Measurements from ENCODE around the gene SLC43A1. TPM values are rescaled to one million over a fixed set of nuclear protein-coding genes. Genes with fewer than 3 reads are reported as not detected.

Gene SLC43A1
- total RNA-seq, 1 donor from 2014 or later: 19.0 TPM

DNA sequence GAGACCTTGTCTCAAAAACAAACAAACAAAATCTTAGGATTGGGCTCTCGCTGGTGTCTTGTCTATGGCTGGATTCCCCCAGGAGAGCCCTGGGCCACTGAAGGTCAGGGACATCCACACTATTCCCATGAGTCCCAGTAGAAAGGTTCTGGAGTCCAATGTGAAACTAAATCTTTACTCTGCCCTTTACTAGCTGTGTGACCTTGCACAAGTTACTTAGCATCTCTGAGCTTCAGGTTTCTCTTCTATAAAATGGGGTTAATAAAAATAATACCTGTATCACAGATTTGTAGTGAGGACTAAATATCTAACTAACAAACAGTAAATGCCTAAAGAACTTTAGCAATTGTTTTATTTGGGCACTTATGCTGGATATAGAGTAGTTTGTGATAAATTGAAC is 9.0 kb downstream of the SLC43A1 start:
- peaks cover 8% of the 10 kb centered on the region for H3K27me3 Mint-ChIP-seq
- no peaks in the 10 kb centered on the region for H3K9me3 Mint-ChIP-seq
- H3K4me1 Mint-ChIP-seq (ENCODE audit: unreplicated experiment): peaks cover 4% of the 10 kb centered on the region
- H3K27ac Mint-ChIP-seq: no peak overlapping the region
- DNase-seq (ENCODE audit: extremely low spot score, unreplicated experiment): no peak
- H3K36me3 Mint-ChIP-seq: no peaks in the 10 kb centered on the region
- H3K4me3 Mint-ChIP-seq: no peak overlapping the region
- TF ChIP-seq, protein P1, sequence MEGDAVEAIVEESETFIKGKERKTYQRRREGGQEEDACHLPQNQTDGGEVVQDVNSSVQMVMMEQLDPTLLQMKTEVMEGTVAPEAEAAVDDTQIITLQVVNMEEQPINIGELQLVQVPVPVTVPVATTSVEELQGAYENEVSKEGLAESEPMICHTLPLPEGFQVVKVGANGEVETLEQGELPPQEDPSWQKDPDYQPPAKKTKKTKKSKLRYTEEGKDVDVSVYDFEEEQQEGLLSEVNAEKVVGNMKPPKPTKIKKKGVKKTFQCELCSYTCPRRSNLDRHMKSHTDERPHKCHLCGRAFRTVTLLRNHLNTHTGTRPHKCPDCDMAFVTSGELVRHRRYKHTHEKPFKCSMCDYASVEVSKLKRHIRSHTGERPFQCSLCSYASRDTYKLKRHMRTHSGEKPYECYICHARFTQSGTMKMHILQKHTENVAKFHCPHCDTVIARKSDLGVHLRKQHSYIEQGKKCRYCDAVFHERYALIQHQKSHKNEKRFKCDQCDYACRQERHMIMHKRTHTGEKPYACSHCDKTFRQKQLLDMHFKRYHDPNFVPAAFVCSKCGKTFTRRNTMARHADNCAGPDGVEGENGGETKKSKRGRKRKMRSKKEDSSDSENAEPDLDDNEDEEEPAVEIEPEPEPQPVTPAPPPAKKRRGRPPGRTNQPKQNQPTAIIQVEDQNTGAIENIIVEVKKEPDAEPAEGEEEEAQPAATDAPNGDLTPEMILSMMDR (conservative IDR thresholded peaks at IDR 0.05): no peak

DNA sequence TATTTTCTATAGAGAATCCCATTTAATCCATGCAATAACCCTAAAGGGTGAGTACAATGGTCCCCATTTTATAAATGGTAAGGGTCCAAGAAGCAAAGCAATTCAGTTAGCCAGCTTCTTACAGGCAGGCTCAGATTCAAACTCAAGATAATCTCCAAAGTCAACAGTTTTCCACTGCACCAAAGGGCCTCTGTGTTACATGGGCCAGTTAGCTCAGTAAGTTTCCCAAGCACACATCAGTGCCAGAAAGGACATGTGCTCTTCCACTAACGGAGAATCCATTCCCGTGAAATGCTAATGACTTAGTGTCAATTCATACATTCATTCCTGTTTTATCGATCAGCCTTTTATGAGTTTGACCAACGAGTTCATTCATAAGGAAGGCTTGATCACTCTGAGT is 11.0 kb downstream of the SLC43A1 start:
- no peaks in the 10 kb centered on the region for H3K36me3 Mint-ChIP-seq
- no peak overlapping the region for H3K4me3 Mint-ChIP-seq
- DNase-seq (ENCODE audit: extremely low spot score, unreplicated experiment): no peak
- H3K27ac Mint-ChIP-seq: no peak overlapping the region
- TF ChIP-seq, protein P1 (conservative IDR thresholded peaks at IDR 0.05): no peak
- peaks cover 7% of the 10 kb centered on the region for H3K27me3 Mint-ChIP-seq
- H3K9me3 Mint-ChIP-seq: no peaks in the 10 kb centered on the region
- H3K4me1 Mint-ChIP-seq (ENCODE audit: unreplicated experiment): peaks cover 14% of the 10 kb centered on the region

DNA sequence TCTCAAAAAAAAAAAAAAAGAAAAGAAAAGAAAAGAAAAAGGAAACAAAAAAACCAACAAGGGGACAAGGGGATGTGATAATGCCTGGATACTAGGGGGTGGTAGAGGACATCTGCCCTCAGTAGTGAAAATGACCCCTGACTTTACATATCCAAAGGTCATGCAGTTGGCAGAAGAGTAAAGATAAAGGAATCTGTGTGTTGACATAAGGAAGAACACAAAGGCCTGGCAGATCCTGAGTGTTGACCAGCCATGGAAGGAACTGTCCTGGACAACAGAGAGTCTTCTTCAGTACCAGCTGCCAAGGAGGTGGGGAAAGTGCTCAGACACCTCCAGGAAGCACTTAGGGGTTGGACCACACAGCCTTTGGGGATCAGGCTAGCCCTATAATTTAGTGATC is 12.6 kb downstream of the SLC43A1 start:
- no peaks in the 10 kb centered on the region for H3K9me3 Mint-ChIP-seq
- H3K27me3 Mint-ChIP-seq: no peaks in the 10 kb centered on the region
- H3K27ac Mint-ChIP-seq: peak overlapping the region; percentile 53
- no peak for DNase-seq (ENCODE audit: extremely low spot score, unreplicated experiment)
- H3K36me3 Mint-ChIP-seq: no peaks in the 10 kb centered on the region
- TF ChIP-seq, protein P1 (conservative IDR thresholded peaks at IDR 0.05): no peak
- H3K4me3 Mint-ChIP-seq: no peak overlapping the region
- H3K4me1 Mint-ChIP-seq (ENCODE audit: unreplicated experiment): peaks cover 14% of the 10 kb centered on the region

DNA sequence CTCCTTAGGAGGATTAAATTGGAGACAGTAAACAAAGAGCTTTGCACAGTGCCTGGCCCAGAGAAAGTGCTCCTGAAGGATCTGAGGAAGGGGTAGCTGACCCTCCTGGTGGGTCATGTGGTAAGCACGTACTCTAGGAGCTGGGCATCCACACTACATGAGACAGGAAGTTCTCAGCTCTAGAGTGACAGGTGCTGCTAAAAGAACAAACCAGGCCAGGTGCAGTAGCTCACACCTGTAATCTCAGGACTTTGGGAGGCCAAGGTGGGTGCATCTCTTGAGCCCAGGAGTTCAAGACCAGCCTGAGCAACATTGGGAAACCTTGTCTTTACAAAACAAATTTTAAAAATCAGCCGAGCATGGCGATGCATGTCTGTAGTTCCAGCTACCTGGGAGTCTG is 13.1 kb downstream of the SLC43A1 start:
- TF ChIP-seq, protein P1 (conservative IDR thresholded peaks at IDR 0.05): no peak
- no peaks in the 10 kb centered on the region for H3K27me3 Mint-ChIP-seq
- H3K36me3 Mint-ChIP-seq: no peaks in the 10 kb centered on the region
- no peak overlapping the region for H3K27ac Mint-ChIP-seq
- H3K4me1 Mint-ChIP-seq (ENCODE audit: unreplicated experiment): peaks cover 14% of the 10 kb centered on the region
- H3K9me3 Mint-ChIP-seq: no peaks in the 10 kb centered on the region
- DNase-seq (ENCODE audit: extremely low spot score, unreplicated experiment): no peak
- no peak overlapping the region for H3K4me3 Mint-ChIP-seq

DNA sequence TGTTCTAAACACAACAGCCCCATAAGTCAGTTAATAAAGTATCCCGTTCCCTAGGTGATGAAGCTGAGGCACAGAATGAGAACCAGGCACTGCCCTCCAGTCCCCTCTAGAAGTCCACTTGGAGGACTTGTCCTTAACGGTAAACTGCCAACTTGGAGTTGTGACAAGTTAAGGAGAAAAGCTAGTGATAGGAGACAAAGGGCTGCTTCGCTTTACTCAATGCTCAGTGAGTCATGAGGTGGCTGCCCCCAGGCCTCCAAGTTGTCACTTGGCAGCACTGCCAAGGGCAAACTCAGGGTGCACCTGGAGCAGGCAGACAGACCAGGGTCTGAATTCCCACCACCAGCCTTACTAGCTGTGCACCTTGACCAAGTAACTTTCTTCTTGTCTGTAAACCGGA is 13.5 kb downstream of the SLC43A1 start:
- peak overlapping the region; percentile 51 for H3K4me3 Mint-ChIP-seq
- H3K36me3 Mint-ChIP-seq: no peaks in the 10 kb centered on the region
- H3K27ac Mint-ChIP-seq: no peak overlapping the region
- H3K27me3 Mint-ChIP-seq: no peaks in the 10 kb centered on the region
- no peak for DNase-seq (ENCODE audit: extremely low spot score, unreplicated experiment)
- peaks cover 14% of the 10 kb centered on the region for H3K4me1 Mint-ChIP-seq (ENCODE audit: unreplicated experiment)
- H3K9me3 Mint-ChIP-seq: no peaks in the 10 kb centered on the region
- TF ChIP-seq, protein P1 (conservative IDR thresholded peaks at IDR 0.05): no peak

DNA sequence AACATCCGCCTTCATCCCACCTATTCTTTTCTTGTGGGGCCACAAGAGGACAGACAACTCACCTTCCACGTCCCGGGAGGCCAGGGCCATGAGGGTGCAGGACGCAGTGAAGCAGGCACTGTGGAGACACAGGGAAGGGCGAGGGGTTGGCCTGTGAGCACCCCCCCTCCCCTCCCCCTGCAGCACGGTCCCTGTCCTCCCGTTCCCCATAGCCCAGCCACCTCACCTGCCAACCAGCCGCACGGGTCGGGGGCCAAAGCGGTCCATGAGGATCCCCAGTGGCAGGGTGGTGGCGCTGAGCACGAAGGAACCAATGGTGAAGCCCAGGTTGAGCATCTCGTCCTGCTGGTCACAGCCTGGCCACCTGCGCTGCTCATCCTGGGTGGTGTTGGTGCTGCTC is 14.6 kb downstream of the SLC43A1 start:
- peaks cover 18% of the 10 kb centered on the region for H3K4me1 Mint-ChIP-seq (ENCODE audit: unreplicated experiment)
- DNase-seq (ENCODE audit: extremely low spot score, unreplicated experiment): no peak
- no peak overlapping the region for H3K27ac Mint-ChIP-seq
- no peaks in the 10 kb centered on the region for H3K9me3 Mint-ChIP-seq
- H3K27me3 Mint-ChIP-seq: no peaks in the 10 kb centered on the region
- H3K4me3 Mint-ChIP-seq: no peak overlapping the region
- TF ChIP-seq, protein P1 (conservative IDR thresholded peaks at IDR 0.05): no peak
- H3K36me3 Mint-ChIP-seq: no peaks in the 10 kb centered on the region

Data from type B pancreatic cell (in vitro differentiated cells).